Measurements from ENCODE around the gene DLGAP1.

The DLGAP1 gene

DNA sequence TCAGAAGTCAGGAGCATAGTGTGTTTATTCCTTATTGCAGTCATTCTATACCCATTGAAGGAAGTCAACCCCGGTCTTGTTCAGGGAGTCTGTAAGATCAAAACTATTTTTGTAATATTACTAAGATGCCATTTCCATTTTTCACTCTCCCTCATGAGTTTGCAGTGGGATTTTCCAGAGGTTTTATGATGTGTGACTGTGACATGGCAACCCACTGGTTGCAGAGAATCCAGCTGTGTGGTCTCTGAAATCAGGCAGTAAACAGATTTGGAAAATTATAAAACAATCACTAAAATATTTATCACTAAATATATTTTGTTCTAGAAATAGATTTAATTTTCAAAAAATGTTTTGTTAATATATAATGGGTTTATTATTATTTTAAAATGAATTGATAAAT, 38.1 kb downstream of the DLGAP1 start:
- TF ChIP-seq, protein P1, sequence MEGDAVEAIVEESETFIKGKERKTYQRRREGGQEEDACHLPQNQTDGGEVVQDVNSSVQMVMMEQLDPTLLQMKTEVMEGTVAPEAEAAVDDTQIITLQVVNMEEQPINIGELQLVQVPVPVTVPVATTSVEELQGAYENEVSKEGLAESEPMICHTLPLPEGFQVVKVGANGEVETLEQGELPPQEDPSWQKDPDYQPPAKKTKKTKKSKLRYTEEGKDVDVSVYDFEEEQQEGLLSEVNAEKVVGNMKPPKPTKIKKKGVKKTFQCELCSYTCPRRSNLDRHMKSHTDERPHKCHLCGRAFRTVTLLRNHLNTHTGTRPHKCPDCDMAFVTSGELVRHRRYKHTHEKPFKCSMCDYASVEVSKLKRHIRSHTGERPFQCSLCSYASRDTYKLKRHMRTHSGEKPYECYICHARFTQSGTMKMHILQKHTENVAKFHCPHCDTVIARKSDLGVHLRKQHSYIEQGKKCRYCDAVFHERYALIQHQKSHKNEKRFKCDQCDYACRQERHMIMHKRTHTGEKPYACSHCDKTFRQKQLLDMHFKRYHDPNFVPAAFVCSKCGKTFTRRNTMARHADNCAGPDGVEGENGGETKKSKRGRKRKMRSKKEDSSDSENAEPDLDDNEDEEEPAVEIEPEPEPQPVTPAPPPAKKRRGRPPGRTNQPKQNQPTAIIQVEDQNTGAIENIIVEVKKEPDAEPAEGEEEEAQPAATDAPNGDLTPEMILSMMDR (IDR thresholded peaks at IDR 0.05; ENCODE audit: extremely low read depth, missing control alignments): no peak

DNA sequence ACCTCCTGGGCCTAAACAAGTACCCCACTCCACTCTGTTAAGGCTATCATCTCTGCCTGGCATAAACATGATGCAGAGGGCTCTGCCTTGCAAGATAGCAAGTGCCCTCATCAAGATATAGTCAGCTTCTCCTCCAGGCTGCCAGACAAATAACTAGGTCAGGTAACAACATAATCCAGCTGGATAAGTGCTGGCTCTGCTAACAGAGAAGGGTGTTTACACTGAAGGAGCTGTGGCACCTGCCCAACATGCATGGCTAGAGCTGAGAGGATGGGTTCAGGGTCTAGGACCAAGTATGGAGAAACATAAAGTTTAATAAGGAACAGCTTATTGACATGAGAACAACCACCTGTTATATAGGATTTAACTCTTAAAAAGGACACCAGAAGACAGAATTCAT, 42.8 kb downstream of the DLGAP1 start:
- TF ChIP-seq, protein P1 (IDR thresholded peaks at IDR 0.05; ENCODE audit: extremely low read depth, missing control alignments): no peak
- no peak for DNase-seq (ENCODE audit: low spot score)

More for the DNA sequence above, 38.1 kb downstream of the DLGAP1 start:
- no peak for DNase-seq (ENCODE audit: low spot score)

DNA sequence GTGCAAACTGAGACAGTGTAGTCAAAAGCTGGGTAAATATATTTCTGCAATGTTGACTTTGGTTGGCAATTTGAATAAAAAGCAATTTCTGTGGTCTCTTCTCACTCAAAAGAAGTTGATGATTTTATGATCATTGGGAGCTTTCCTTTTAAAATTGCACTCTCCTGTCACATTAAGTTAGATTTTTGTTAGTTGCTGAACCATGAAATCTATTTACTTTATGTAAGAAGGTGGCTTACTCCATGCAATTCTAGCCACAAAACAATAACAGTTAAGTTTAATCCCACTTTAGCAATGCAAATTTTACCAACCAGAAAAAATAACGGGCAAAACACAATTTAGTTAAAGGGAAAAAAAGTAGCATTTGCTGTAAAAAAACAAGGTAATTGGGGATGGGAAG, 48.3 kb downstream of the DLGAP1 start:
- TF ChIP-seq, protein P1 (IDR thresholded peaks at IDR 0.05; ENCODE audit: extremely low read depth, missing control alignments): no peak

DNA sequence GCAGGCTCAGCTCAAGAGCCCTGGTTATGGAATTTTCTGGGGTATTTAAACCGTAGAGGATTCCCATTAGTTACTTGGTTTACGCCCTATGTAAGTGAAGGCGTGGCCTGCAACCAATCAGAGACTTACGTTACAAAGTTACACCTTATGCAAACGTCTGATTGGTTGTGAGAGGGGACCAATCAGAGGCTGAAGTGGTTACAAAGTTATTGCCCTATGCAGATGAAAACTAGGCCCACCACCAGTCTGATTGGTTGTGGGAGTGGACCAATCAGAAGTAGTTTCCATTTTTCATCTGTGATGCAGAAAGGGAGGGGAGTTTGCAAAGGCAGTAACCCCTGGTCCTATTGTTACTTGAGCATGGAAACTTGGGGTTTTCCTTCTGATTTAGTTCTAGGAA, 49.1 kb downstream of the DLGAP1 start:
- TF ChIP-seq, protein P1 (IDR thresholded peaks at IDR 0.05; ENCODE audit: extremely low read depth, missing control alignments): no peak
- DNase-seq (ENCODE audit: low spot score): no peak

More for the DNA sequence above, 48.3 kb downstream of the DLGAP1 start:
- DNase-seq (ENCODE audit: low spot score): no peak

DNA sequence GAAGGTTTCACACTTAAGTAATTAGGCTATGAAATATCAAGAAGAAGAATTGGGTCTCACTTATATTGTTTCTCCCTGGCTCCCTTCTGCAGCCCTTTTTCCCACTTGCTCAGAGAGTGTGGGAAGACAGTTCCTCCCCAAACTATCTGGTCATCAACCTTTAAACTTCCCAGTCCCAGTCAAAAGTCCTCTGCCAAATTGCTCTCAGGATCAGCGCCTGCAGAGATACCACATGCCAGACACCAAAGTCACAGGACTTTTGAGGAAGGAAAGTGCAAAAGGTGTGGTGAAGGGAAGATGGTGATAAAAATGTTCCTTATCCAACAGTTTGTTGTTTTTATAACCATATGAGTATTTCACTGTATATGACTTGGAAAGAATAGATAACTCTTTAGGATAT, 51.3 kb downstream of the DLGAP1 start:
- TF ChIP-seq, protein P1 (IDR thresholded peaks at IDR 0.05; ENCODE audit: extremely low read depth, missing control alignments): no peak

DNA sequence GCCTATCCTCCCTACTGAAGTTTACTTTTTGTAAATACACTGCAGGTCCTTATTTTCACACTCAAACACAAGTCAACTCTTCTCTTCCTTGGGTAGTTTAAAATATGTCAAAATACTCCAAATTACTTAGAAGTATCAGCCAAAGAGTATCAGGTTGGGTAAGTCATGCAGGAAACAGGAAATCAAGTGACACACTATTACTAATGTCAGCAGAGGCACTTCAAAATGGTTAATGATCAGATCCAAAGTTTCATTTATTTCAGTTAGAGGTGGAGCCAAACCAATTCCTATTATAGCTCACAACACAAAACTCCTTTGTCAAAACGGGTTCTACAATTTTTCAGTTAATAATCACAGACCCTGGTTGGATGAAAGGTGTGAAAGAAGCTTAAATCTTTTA, 54.2 kb downstream of the DLGAP1 start:
- TF ChIP-seq, protein P1 (IDR thresholded peaks at IDR 0.05; ENCODE audit: extremely low read depth, missing control alignments): no peak
- DNase-seq (ENCODE audit: low spot score): no peak

More for the DNA sequence above, 51.3 kb downstream of the DLGAP1 start:
- no peak for DNase-seq (ENCODE audit: low spot score)

DNA sequence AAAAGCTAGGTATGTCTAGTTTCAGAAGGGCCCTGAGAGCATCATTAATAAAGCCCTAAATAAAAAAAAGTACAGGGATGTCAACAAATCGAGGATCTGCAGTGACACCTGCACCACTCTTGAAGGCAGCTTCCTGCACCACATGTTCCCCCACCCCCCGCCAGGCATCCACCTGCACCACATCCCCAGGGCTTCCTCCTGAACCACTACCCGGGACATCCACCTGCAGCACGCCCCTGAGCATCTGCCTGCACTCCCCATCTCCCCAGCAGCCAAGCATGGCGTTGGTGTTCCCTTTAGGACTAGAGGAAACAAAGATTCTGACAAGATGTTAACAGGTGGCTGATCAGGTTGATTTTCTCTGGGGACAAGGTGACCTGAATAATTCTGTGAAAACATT, 55.2 kb downstream of the DLGAP1 start:
- TF ChIP-seq, protein P1 (IDR thresholded peaks at IDR 0.05; ENCODE audit: extremely low read depth, missing control alignments): no peak
- no peak for DNase-seq (ENCODE audit: low spot score)

Measured in GM20000 (cell line).